GM19395 (cell line): ENCODE results near the gene DUSP16.
"Not testable (repeated sequence)": the region's sequence is repeated elsewhere in the genome, so short reads cannot be mapped to it uniquely, and the experiment has no call there.

ENCODE experiments used
- ATAC-seq: cut with Tn5 transposase; IDR thresholded peaks from one replicate; pipeline ENCODE4 v1.9.1; 2021; ENCODE audit warnings: mild to moderate bottlenecking, moderate library complexity; ENCODE audit not compliant: unreplicated experiment

Gene DUSP16

GRCh38 chr12:12585115-12585863, 22.6 kb upstream of the DUSP16 start:
- ATAC-seq: no peak

GRCh38 chr12:12583510-12584178, 21.0 kb upstream of the DUSP16 start:
- no peak for ATAC-seq

- ATAC-seq: peak; percentile 93
These were observed 20.2 kb upstream of the DUSP16 start for GRCh38 chr12:12582895-12583303.

GRCh38 chr12:12582193-12582881, 19.7 kb upstream of the DUSP16 start:
- ATAC-seq: peak; percentile 46

GRCh38 chr12:12580716-12581115, 18.1 kb upstream of the DUSP16 start:
- ATAC-seq: not testable (repeated sequence)

DNA sequence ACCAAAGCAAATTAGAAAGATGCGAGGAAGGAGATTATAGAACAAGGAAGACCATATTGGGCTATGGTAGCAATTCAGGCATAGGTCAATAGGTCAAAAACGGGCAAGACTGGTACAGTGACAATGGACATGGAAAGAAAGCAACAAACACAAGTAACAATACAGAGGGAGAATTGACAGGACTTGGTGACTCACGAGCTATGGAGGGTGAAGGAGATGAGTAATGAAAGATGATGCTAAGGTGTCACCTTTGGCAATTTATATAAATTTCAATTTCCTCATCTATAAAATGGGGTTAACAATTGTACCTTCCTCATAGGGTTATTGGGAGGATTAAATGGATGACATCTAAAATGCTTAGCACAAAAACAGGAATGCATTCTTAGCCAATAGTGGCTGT, 15.1 kb upstream of the DUSP16 start:
- no peak for ATAC-seq

DNA sequence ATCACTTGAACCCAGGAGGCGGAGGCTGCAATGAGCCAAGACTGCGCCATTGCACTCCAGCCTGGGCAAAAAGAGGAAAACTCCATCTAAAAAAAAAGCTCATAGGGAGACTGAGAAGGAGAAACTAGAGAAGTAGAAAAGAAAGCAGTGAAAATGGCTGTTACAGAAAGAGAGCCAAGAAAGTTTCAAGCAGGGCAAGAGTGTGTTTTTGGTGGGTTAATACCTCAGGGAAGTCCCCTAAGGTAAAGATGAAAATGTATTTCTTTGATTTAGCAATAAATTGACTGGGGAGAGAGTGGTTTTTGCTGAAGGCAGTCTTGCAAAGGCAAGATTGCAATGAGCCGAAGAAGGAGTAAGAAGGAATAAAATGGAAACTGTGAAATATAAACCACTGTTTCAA, 10.0 kb upstream of the DUSP16 start:
- ATAC-seq: no peak

GRCh38 chr12:12565971-12566370, 3.3 kb upstream of the DUSP16 start:
- ATAC-seq: not testable (repeated sequence)

DNA sequence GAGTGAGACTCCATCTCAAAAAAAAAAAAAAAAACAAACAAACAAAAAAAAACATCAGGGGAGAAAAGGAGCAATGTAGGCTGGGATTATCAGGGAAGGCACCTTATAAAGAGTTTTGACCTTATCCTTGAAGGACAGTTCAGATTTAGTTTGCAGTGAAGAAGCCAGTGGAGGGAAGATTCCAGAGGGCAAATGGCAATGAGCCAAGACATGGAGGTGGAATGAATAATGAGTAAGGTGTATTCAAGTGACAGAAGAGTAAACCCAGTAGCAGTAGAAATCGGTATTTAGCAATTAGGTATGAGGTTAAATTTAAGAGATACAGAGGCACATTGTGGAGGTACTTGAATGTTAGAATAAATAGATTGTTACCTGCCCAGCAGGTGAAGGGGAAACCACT, 2.2 kb upstream of the DUSP16 start:
- no peak for ATAC-seq

GRCh38 chr12:12563290-12563928, 746 bp upstream of the DUSP16 start:
- ATAC-seq: no peak

- no peak for ATAC-seq
These were observed 613 bp downstream of the DUSP16 start for GRCh38 chr12:12562016-12562483.

DNA sequence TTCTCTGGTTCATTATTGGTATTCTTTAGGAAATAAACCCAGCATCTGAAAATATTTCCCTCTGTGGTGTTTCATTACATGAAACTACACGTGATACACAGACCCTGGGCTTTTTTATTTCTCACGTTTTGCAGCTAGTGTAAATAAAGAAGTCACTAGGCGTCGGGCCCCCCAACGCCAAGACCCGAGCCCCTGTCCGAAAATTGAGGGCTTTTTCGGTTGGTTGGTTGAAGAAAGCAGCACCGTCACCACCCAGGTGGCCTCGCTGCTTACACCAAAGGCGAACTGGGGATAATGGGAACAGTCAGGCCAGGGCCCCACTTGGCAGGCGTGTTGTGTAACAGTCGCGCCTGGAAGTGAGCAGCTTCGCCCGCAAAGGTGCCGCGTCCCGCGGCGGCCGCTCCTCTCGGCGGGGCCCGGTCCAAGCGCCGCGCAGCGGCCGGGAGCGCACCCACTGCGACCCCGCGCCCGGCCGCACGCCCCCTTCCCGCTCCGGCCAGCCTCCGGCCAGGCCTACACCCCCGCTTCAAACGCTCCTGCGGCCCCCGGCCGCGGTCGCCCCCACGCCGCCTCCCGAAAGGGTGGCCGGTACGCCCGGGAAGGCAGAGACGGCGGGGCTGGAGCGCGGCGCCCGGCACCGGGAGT, 1.2 kb downstream of the DUSP16 start:
- no peak for ATAC-seq

- peak; percentile 39 for ATAC-seq
These were observed 1.9 kb downstream of the DUSP16 start for GRCh38 chr12:12560587-12561370.

GRCh38 chr12:12559719-12560296, 2.9 kb downstream of the DUSP16 start:
- no peak for ATAC-seq

- ATAC-seq: no peak
These were observed 4.4 kb downstream of the DUSP16 start for GRCh38 chr12:12558291-12558690.

- ATAC-seq: no peak
These were observed 4.9 kb downstream of the DUSP16 start for GRCh38 chr12:12557733-12558132.

GRCh38 chr12:12555656-12556055, 7.0 kb downstream of the DUSP16 start:
- no peak for ATAC-seq

GRCh38 chr12:12553208-12553785, 9.4 kb downstream of the DUSP16 start:
- ATAC-seq: no peak

DNA sequence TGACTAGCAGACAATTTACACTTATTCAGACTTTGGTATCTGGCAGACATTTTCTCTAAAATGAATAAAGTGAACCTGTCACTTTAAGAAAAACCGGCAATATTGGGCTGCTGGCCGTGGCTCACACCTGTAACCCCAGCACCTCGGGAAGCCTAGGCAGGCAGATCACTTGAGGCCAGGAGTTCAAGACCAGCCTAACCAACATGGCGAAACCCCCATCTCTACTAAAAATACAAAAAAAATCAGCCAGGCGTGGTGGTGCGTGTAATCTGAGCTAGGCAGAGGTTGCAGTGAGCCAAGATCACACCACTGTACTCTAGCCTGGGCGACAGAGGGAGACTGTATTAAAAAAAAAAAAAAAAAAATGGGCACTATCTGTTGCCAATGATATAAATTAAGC, 11.5 kb downstream of the DUSP16 start:
- ATAC-seq: no peak
